T-helper 2 cell treated with Interferon-gamma antibody and Interleukin-4, amounts not matched to agents 5 μg/mL and 100 μg/mL, for 36 hours (primary cell): ENCODE data around the gene ROBO1.

ENCODE experiments used
- DNase-seq: peaks from one replicate; pipeline ENCODE4 v3.0.0; 2021; ENCODE audit warnings: low spot score
- H3K27ac Mint-ChIP-seq: one replicate; pipeline ENCODE4 v1.8.0; 2021; ENCODE audit warnings: mild to moderate bottlenecking, mixed read lengths
- H3K27me3 Mint-ChIP-seq: one replicate; pipeline ENCODE4 v1.8.0; 2021; ENCODE audit warnings: low read depth, mixed read lengths
- H3K36me3 Mint-ChIP-seq: one replicate; pipeline ENCODE4 v1.8.0; 2021; ENCODE audit warnings: low read depth, mixed read lengths
- H3K4me1 Mint-ChIP-seq: one replicate; pipeline ENCODE4 v1.8.0; 2021; ENCODE audit warnings: low read depth, mixed read lengths
- H3K4me3 Mint-ChIP-seq: one replicate; pipeline ENCODE4 v1.8.0; 2022; ENCODE audit warnings: mild to moderate bottlenecking, moderate library complexity, mixed read lengths
- H3K9me3 Mint-ChIP-seq: one replicate; pipeline ENCODE4 v1.8.0; 2021; ENCODE audit warnings: mixed read lengths

The ROBO1 gene

DNA sequence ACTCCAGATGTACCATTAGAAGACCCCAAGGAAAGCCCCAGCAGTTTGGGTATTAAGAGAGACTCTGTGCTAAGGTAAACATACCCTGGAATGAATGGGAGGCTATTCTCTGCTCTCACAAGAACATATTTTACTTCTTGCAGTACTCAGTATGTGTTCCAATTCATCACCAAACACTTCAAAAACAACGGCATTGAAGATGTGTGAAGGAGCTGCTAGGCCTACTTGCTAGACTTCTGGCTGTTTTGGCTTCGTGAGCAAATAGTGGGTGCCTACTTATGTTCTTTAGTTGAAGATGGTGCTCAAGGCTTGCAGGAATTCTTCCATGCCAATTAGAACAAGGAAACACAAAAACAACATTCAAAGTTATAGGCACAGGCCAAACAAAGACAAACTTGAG lies 514.5 kb downstream of the ROBO1 start:
- Mint-ChIP-seq H3K4me3 (no peak overlapping the region), H3K4me1 (no peaks in the 10 kb centered on the region), H3K9me3 (peaks cover 28% of the 10 kb centered on the region), H3K27ac (no peak overlapping the region), H3K36me3 (no peaks in the 10 kb centered on the region), H3K27me3 (no peaks in the 10 kb centered on the region)
- DNase-seq: no peak

DNA sequence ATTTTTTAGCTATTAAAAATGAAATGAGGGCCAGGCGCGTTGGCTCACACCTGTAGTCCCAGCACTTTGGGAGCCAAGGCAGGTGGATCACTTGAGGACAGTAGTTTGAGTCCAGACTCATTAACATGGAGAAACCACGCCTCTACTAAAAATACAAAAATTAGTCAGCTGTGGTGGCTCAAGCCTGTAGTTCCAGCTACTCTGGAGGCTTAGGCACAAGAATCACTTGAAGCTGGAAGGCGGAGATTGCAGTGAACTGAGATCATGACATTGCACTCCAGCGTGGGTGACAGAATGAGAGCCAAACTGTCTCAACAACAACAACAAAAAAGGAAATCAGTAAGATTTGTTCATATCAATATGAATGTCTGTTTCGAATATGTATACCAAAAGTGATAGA lies 517.1 kb downstream of the ROBO1 start:
- Mint-ChIP-seq H3K4me3 (no peak overlapping the region), H3K4me1 (no peaks in the 10 kb centered on the region), H3K27me3 (no peaks in the 10 kb centered on the region), H3K9me3 (peaks cover 28% of the 10 kb centered on the region), H3K36me3 (no peaks in the 10 kb centered on the region), H3K27ac (no peak overlapping the region)
- no peak for DNase-seq

DNA sequence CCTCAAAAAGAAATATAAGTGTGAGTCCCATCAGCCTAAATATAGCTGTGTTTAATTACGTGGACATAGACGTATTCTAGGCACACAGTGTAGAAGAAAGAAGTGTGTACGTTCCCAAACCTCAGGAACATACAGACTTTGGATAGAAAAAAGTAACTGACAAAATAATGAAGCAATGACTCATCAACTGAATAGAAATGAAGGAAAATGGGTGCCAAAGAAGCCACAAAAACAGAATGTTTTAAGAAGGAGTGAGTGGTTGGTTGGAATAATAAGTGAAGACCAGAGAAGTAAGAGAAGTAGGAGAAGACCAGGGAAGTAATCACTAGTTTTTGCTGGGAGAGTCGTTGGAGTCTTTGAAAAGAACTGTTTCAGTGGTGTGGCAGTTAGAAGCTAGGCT lies 518.1 kb downstream of the ROBO1 start:
- peaks cover 21% of the 10 kb centered on the region for H3K9me3 Mint-ChIP-seq
- no peaks in the 10 kb centered on the region for H3K4me1 Mint-ChIP-seq
- DNase-seq: no peak
- H3K27ac Mint-ChIP-seq: no peak overlapping the region
- no peak overlapping the region for H3K4me3 Mint-ChIP-seq
- no peaks in the 10 kb centered on the region for H3K36me3 Mint-ChIP-seq
- no peaks in the 10 kb centered on the region for H3K27me3 Mint-ChIP-seq

GRCh38 chr3:79247725-79248043 lies 520.1 kb downstream of the ROBO1 start:
- H3K36me3 Mint-ChIP-seq: no peaks in the 10 kb centered on the region
- H3K27me3 Mint-ChIP-seq: no peaks in the 10 kb centered on the region
- DNase-seq: no peak
- no peak overlapping the region for H3K4me3 Mint-ChIP-seq
- H3K4me1 Mint-ChIP-seq: no peaks in the 10 kb centered on the region
- peaks cover 20% of the 10 kb centered on the region for H3K9me3 Mint-ChIP-seq
- no peak overlapping the region for H3K27ac Mint-ChIP-seq

GRCh38 chr3:79246875-79247724 lies 520.7 kb downstream of the ROBO1 start:
- Mint-ChIP-seq H3K9me3 (peaks cover 16% of the 10 kb centered on the region), H3K4me1 (no peaks in the 10 kb centered on the region), H3K4me3 (no peak overlapping the region), H3K27me3 (no peaks in the 10 kb centered on the region), H3K27ac (no peak overlapping the region), H3K36me3 (no peaks in the 10 kb centered on the region)
- no peak for DNase-seq

DNA sequence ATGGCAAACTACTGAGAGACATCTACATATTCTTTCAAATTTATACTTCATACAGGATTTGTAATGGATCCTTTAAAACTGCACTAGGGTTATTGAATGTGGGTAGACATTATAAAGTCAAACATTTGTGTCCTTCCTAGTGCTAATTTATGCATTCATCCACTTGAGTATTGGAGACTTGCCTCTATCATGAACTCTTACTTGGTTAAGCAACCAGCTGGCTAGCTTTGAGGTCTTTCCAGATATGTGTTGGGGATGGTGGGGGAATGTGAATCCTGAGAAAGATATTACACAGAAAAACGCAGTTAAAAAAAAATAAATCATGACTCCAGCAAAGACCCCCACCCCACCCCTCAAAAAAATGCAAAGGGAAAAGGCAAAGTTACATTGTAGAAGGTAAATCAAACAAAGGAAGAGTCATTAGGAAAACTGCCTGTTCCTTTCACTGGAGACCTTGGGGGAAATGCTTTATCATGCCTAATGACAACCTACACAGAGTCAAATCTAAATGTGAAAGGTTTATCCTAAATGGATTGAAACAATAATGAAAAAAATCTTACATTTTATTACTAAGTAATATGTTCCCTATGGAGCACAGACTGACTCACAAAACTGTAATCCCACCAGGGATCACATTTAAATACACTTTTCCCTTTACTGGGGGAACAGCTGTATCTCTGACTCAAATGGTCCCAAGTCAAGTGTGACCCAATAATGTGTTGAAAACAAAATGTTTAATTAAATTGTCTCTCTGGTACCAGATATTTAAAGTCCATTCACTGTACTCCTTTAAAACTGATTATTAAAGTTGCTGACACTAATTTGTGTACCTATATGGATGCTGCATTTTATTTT lies 522.3 kb downstream of the ROBO1 start:
- peaks cover 15% of the 10 kb centered on the region for H3K9me3 Mint-ChIP-seq

GRCh38 chr3:79236496-79236895 lies 531.3 kb downstream of the ROBO1 start:
- peaks cover 28% of the 10 kb centered on the region for H3K9me3 Mint-ChIP-seq
- DNase-seq: no peak
- H3K36me3 Mint-ChIP-seq: no peaks in the 10 kb centered on the region
- H3K4me1 Mint-ChIP-seq: no peaks in the 10 kb centered on the region
- no peak overlapping the region for H3K27ac Mint-ChIP-seq
- H3K27me3 Mint-ChIP-seq: no peaks in the 10 kb centered on the region
- no peak overlapping the region for H3K4me3 Mint-ChIP-seq

More for the DNA sequence above, 522.3 kb downstream of the ROBO1 start:
- Mint-ChIP-seq H3K27me3 (no peaks in the 10 kb centered on the region), H3K36me3 (no peaks in the 10 kb centered on the region), H3K4me1 (no peaks in the 10 kb centered on the region), H3K4me3 (no peak overlapping the region), H3K27ac (no peak overlapping the region)
- DNase-seq: no peak

- no peak for DNase-seq
- H3K9me3 Mint-ChIP-seq: peaks cover 25% of the 10 kb centered on the region
- no peak overlapping the region for H3K27ac Mint-ChIP-seq
- H3K4me1 Mint-ChIP-seq: no peaks in the 10 kb centered on the region
- H3K36me3 Mint-ChIP-seq: no peaks in the 10 kb centered on the region
- no peaks in the 10 kb centered on the region for H3K27me3 Mint-ChIP-seq
- H3K4me3 Mint-ChIP-seq: no peak overlapping the region
Measured at GRCh38 chr3:79233431-79234060, 534.3 kb downstream of the ROBO1 start.

DNA sequence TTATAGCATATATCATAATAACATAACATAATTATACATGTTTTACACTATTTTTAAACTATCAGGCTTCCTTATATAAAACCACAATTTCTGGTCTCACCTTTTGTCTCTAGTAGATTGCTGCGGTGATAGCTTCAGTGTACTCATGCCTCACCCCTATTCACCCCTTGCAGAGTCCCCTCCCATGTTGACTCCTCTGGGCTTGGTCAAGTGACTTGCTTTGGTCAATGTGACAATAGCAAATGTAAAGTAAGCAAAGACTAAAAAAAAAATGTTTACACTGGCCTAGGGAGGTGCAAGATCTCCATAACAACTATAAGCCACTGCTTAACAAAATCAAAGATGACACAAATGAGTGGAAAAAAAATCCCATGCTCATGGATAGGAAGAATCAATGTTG lies 537.5 kb downstream of the ROBO1 start:
- Mint-ChIP-seq H3K27me3 (no peaks in the 10 kb centered on the region), H3K9me3 (peaks cover 37% of the 10 kb centered on the region), H3K4me3 (no peak overlapping the region), H3K4me1 (no peaks in the 10 kb centered on the region), H3K36me3 (no peaks in the 10 kb centered on the region), H3K27ac (no peak overlapping the region)
- no peak for DNase-seq

DNA sequence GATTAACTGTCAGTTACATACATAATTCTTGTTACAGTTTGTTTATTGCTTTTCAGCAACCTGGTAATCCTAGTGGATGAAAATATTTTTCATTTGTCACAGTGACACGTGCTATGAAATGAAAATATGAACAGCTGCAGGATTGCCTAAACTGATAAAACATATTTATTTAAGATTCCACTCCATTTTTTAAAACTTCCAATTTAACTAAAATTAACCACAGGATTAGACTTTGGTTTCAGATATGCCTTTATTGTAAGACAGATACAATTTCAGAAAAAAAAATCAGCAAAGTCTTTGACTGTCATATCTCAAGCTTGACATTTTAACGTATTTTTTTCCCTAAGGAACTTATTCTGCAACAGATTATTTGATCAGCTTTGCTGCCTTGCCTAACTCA lies 550.7 kb downstream of the ROBO1 start:
- DNase-seq: no peak
- H3K27ac Mint-ChIP-seq: no peak overlapping the region
- H3K27me3 Mint-ChIP-seq: no peaks in the 10 kb centered on the region

DNA sequence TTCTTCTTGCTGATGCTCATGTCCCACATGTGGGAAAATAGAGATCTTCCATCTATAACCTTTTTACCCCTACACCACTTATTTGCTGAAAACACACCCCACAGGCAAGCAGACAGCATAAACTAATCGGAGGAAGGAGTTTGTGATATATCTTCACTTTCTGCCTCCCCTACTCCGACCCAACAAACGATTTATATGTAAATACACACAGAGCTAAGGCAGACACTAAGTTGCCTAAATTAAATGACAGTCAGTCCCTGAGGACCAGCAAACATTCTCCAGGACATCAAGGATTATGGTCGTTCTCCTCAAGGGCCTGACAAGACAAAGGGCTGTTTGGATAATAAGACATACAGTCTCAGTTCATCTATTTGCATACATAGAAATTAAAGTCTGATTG lies 552.5 kb downstream of the ROBO1 start:
- Mint-ChIP-seq H3K27me3 (no peaks in the 10 kb centered on the region), H3K27ac (no peak overlapping the region), H3K36me3 (no peaks in the 10 kb centered on the region), H3K9me3 (peaks cover 8% of the 10 kb centered on the region), H3K4me3 (no peak overlapping the region), H3K4me1 (no peaks in the 10 kb centered on the region)
- DNase-seq: no peak

More for the DNA sequence above, 550.7 kb downstream of the ROBO1 start:
- Mint-ChIP-seq H3K36me3 (no peaks in the 10 kb centered on the region), H3K4me3 (no peak overlapping the region), H3K9me3 (peaks cover 8% of the 10 kb centered on the region), H3K4me1 (no peaks in the 10 kb centered on the region)

GRCh38 chr3:79211586-79212359 lies 556.0 kb downstream of the ROBO1 start:
- Mint-ChIP-seq H3K9me3 (peaks cover 26% of the 10 kb centered on the region), H3K27me3 (no peaks in the 10 kb centered on the region), H3K36me3 (no peaks in the 10 kb centered on the region), H3K4me1 (no peaks in the 10 kb centered on the region), H3K27ac (no peak overlapping the region), H3K4me3 (no peak overlapping the region)
- no peak for DNase-seq

- no peak overlapping the region for H3K4me3 Mint-ChIP-seq
- H3K9me3 Mint-ChIP-seq: peaks cover 13% of the 10 kb centered on the region
- H3K36me3 Mint-ChIP-seq: no peaks in the 10 kb centered on the region
- no peak for DNase-seq
- no peaks in the 10 kb centered on the region for H3K4me1 Mint-ChIP-seq
- H3K27ac Mint-ChIP-seq: no peak overlapping the region
- no peaks in the 10 kb centered on the region for H3K27me3 Mint-ChIP-seq
Measured at GRCh38 chr3:79204351-79204750, 563.4 kb downstream of the ROBO1 start.
